SU-DHL-6 (cell line): ENCODE results near the gene ZNF574.

Experiments
- H2AFZ ChIP-seq: fragments of 200-600 bp; sonication (generic); 2 replicates; pipeline ENCODE4 v1.6.1; 2014; ENCODE audit warnings: low read depth, mild to moderate bottlenecking, moderate library complexity, mixed read lengths, antibody characterized with exemption, low read length; ENCODE audit not compliant: severe bottlenecking
- H3F3A ChIP-seq: fragments of 200-600 bp; shearing (Covaris generic); 2 replicates; pipeline ENCODE4 v1.6.0; 2016; ENCODE audit warnings: antibody characterized with exemption, mild to moderate bottlenecking; ENCODE audit not compliant: insufficient read depth
- H3K27ac ChIP-seq: fragments of 200-600 bp; sonication (generic); 2 replicates; pipeline ENCODE4 v1.5.1; 2016; ENCODE audit warnings: low read depth, mild to moderate bottlenecking, low read length, moderate library complexity, mixed read lengths
- H3K27me3 ChIP-seq: fragments of 200-600 bp; sonication (generic), shearing (Covaris generic); 2 replicates; pipeline ENCODE4 v1.6.0; 2014; ENCODE audit warnings: mild to moderate bottlenecking, low read length
- H3K36me3 ChIP-seq: fragments of 200-600 bp; sonication (generic); 2 replicates; pipeline ENCODE4 v1.6.1; 2014; ENCODE audit warnings: mild to moderate bottlenecking, low read length, mixed read lengths
- H3K4me2 ChIP-seq: fragments of 300-600, 200-600 bp; shearing (Covaris generic), sonication (generic); 2 replicates; pipeline ENCODE4 v1.6.0; 2014; ENCODE audit warnings: low read length, low read depth, mild to moderate bottlenecking; ENCODE audit not compliant: poor library complexity, severe bottlenecking
- H3K4me3 ChIP-seq: fragments of 200-600 bp; sonication (generic); 2 replicates; pipeline ENCODE4 v1.5.1; 2014; ENCODE audit warnings: antibody characterized with exemption, low read length, mild to moderate bottlenecking, mixed read lengths; ENCODE audit not compliant: insufficient read depth, poor library complexity, severe bottlenecking
- H3K79me2 ChIP-seq: fragments of 200-600 bp; sonication (generic); 2 replicates; pipeline ENCODE4 v1.6.1; 2014; ENCODE audit warnings: mild to moderate bottlenecking, low read length, moderate library complexity; ENCODE audit not compliant: insufficient read depth
- H3K9ac ChIP-seq: fragments of 200-600 bp; sonication (generic); 2 replicates; pipeline ENCODE4 v1.7.0; 2014; ENCODE audit warnings: mild to moderate bottlenecking, low read length
- H3K9me2 ChIP-seq: fragments of 200-600 bp; sonication (generic); replicated peaks from 2 replicates; pipeline ENCODE4 v1.6.1; 2014; ENCODE audit warnings: low read length; ENCODE audit not compliant: insufficient read depth
- H3K9me3 ChIP-seq: fragments of 200-600 bp; sonication (generic); 2 replicates; pipeline ENCODE4 v1.6.1; 2014; ENCODE audit warnings: low read length, mixed read lengths; ENCODE audit not compliant: insufficient read depth
- H4K20me1 ChIP-seq: fragments of 200-600 bp; sonication (generic); 2 replicates; pipeline ENCODE4 v1.6.1; 2014; ENCODE audit warnings: low read depth, mild to moderate bottlenecking, antibody characterized with exemption, low read length, moderate library complexity, mixed read lengths
- EZH2phosphoT487 ChIP-seq: fragments of 200-600 bp; sonication (generic), shearing (Covaris generic); conservative IDR thresholded peaks from 2 replicates; pipeline ENCODE4 v1.6.1; 2018; ENCODE audit warnings: mild to moderate bottlenecking, antibody characterized with exemption, low read length, moderate library complexity, mixed read lengths
- TF ChIP-seq, protein P1 (sequence below): fragments of 200-600 bp; sonication (generic); IDR thresholded peaks from one replicate; pipeline ENCODE4 v1.5.1; 2017; ENCODE audit warnings: antibody characterized with exemption, mild to moderate bottlenecking, low read length, moderate library complexity; ENCODE audit not compliant: insufficient read depth, poor library complexity, severe bottlenecking

Gene ZNF574

DNA sequence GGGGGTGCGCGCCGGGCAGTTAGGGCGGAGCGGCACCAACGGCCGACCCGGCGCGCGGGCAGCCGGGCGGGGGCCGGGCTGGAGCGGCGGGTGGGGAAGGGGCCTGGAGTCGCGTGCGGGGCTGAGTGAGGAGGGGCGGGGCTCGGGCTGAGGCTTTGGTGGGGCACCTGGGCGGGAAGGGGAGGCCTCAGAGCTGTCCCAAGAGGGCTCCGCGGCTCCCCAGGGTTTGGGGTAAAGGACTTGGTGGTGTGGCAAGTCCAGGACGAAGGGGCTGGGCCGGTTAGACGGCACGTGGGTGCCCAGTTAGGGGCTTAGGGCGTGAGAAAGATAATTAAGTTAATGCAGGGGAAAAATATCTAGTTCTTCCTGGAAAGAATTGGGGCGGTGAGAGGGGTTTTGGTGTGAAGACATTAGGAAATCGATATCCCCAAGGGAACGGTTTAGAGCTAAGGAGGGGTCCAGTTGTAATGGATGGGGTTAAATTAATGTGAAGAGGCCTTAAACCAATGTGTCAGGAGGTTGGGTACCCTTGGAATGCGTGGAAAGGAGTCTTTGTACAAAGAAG, 496 bp downstream of the ZNF574 start:
- H3F3A ChIP-seq: no peaks in the 10 kb centered on the region
- no peaks in the 10 kb centered on the region for H3K9me2 ChIP-seq
- H3K9me3 ChIP-seq: no peaks in the 10 kb centered on the region
- H2AFZ ChIP-seq: no peak overlapping the region
- peaks cover 10% of the 10 kb centered on the region for H4K20me1 ChIP-seq
- H3K4me2 ChIP-seq: peak overlapping the region; percentile 92
- no peaks in the 10 kb centered on the region for H3K27me3 ChIP-seq
- peak overlapping the region; percentile 68 for H3K27ac ChIP-seq
- H3K4me3 ChIP-seq: peak overlapping the region; percentile 92
- TF ChIP-seq, protein P1, sequence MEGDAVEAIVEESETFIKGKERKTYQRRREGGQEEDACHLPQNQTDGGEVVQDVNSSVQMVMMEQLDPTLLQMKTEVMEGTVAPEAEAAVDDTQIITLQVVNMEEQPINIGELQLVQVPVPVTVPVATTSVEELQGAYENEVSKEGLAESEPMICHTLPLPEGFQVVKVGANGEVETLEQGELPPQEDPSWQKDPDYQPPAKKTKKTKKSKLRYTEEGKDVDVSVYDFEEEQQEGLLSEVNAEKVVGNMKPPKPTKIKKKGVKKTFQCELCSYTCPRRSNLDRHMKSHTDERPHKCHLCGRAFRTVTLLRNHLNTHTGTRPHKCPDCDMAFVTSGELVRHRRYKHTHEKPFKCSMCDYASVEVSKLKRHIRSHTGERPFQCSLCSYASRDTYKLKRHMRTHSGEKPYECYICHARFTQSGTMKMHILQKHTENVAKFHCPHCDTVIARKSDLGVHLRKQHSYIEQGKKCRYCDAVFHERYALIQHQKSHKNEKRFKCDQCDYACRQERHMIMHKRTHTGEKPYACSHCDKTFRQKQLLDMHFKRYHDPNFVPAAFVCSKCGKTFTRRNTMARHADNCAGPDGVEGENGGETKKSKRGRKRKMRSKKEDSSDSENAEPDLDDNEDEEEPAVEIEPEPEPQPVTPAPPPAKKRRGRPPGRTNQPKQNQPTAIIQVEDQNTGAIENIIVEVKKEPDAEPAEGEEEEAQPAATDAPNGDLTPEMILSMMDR: no peak
- no peak for TF ChIP-seq EZH2phosphoT487
- H3K9ac ChIP-seq: peak overlapping the region; percentile 80
- H3K79me2 ChIP-seq: peaks cover 32% of the 10 kb centered on the region
- H3K36me3 ChIP-seq: no peaks in the 10 kb centered on the region

DNA sequence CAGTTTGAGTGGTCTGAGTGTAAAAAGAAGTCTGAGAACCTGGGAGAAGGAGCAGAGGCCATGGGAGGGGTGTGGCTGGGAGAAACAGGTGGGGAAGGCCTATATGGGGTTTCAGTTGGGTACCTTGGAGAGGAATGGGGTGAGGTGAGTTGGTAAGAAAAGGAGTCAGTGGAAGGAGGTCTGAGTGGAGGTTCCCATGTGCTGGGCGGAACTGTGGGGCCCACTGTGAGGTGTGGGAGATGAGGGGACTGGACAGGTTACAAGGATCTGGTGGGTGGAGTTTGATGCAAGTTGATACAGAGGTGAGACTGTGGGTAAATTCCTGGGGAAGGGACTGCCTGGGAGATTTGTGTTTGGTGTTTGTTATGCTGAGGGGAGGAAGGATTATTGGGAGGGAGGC, 2.1 kb downstream of the ZNF574 start:
- Histone ChIP-seq H3K9me3 (no peaks in the 10 kb centered on the region), H3K9ac (no peak overlapping the region), H3F3A (no peaks in the 10 kb centered on the region), H3K27me3 (no peaks in the 10 kb centered on the region), H3K4me2 (no peak overlapping the region), H3K79me2 (peaks cover 32% of the 10 kb centered on the region), H3K27ac (no peak overlapping the region), H2AFZ (no peak overlapping the region), H3K4me3 (no peak overlapping the region), H3K9me2 (no peaks in the 10 kb centered on the region), H4K20me1 (peaks cover 15% of the 10 kb centered on the region), H3K36me3 (no peaks in the 10 kb centered on the region)
- TF ChIP-seq, protein P1: no peak
- no peak for TF ChIP-seq EZH2phosphoT487

DNA sequence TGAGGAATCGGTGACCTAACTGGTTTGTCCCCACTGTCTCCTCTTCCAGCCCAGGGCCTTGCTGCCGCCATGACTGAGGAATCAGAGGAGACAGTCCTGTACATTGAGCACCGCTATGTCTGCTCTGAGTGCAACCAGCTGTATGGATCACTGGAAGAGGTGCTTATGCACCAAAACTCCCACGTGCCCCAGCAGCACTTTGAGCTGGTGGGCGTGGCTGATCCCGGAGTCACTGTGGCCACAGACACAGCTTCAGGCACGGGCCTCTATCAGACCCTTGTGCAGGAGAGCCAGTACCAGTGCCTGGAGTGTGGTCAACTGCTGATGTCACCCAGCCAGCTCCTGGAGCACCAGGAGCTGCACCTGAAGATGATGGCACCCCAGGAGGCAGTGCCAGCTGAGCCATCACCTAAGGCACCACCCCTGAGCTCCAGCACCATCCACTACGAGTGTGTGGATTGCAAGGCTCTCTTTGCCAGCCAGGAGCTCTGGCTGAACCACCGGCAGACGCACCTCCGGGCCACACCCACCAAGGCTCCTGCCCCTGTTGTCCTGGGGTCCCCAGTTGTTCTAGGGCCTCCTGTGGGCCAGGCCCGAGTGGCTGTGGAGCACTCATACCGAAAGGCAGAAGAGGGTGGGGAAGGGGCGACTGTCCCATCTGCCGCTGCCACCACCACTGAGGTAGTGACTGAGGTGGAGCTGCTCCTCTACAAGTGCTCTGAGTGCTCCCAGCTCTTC, 2.7 kb downstream of the ZNF574 start:
- Histone ChIP-seq H3K9me3 (no peaks in the 10 kb centered on the region), H3K4me3 (no peak overlapping the region), H3K4me2 (no peak overlapping the region), H3K27ac (no peak overlapping the region), H3K27me3 (no peaks in the 10 kb centered on the region), H3K79me2 (peaks cover 32% of the 10 kb centered on the region), H3K9ac (no peak overlapping the region), H4K20me1 (peaks cover 15% of the 10 kb centered on the region), H3F3A (no peaks in the 10 kb centered on the region), H2AFZ (no peak overlapping the region), H3K36me3 (no peaks in the 10 kb centered on the region), H3K9me2 (no peaks in the 10 kb centered on the region)
- no peak for TF ChIP-seq EZH2phosphoT487
- TF ChIP-seq, protein P1: no peak
